Effector memory CD8-positive, alpha-beta T cell (primary cell): ENCODE data around the gene HS2ST1.
"Not testable (repeated sequence)": the region's sequence is repeated elsewhere in the genome, so short reads cannot be mapped to it uniquely, and the experiment has no call there.

Experiments
- ATAC-seq: fragments of 150-1000 bp; cut with Tn5 transposase; replicated peaks from 2 replicates; pipeline ENCODE4 v1.10.0; 2021; ENCODE audit warnings: mild to moderate bottlenecking, moderate library complexity
- DNase-seq, 3 experiments: peaks; one replicate each; pipeline ENCODE4 v3.0.0; 2021
- H3K27ac Mint-ChIP-seq, 2 donors: one replicate each; pipeline ENCODE4 v1.8.0; 2022; ENCODE audit warnings: mild to moderate bottlenecking in 2 of 2, mixed read lengths in 2 of 2, moderate library complexity in 2 of 2
- H3K27me3 Mint-ChIP-seq, 2 donors: one replicate each; pipeline ENCODE4 v1.8.0; 2022; ENCODE audit warnings: mixed read lengths in 2 of 2
- H3K36me3 Mint-ChIP-seq: one replicate; pipeline ENCODE4 v1.8.0; 2022; ENCODE audit warnings: mild to moderate bottlenecking, moderate library complexity, mixed read lengths; ENCODE audit not compliant: insufficient read depth
- H3K4me1 Mint-ChIP-seq, 2 donors: one replicate each; pipeline ENCODE4 v1.8.0; 2022; ENCODE audit warnings: low read depth in 2 of 2, mixed read lengths in 2 of 2
- H3K4me3 Mint-ChIP-seq, 2 donors: one replicate each; pipeline ENCODE4 v1.8.0; 2022; ENCODE audit warnings: mild to moderate bottlenecking in 2 of 2, mixed read lengths in 2 of 2, moderate library complexity in 2 of 2
- H3K9me3 Mint-ChIP-seq, 2 donors: one replicate each; pipeline ENCODE4 v1.8.0; 2022; ENCODE audit warnings: mixed read lengths in 2 of 2

Gene HS2ST1

GRCh38 chr1:86963841-86964240 is 49.4 kb downstream of the HS2ST1 start:
- not testable (repeated sequence) for H3K27ac Mint-ChIP-seq, DNase-seq, H3K4me3 Mint-ChIP-seq, H3K27me3 Mint-ChIP-seq, ATAC-seq, H3K4me1 Mint-ChIP-seq, H3K9me3 Mint-ChIP-seq, H3K36me3 Mint-ChIP-seq

- Mint-ChIP-seq H3K9me3 (no peaks in the 10 kb centered on the region), H3K4me3 (no peak overlapping the region), H3K4me1 (no peaks in the 10 kb centered on the region), H3K27me3 (no peaks in the 10 kb centered on the region), H3K27ac (no peak overlapping the region), H3K36me3 (no peaks in the 10 kb centered on the region)
- ATAC-seq, result no peak
- peak; percentile 4 to 18 (median 8) for DNase-seq
Measured at GRCh38 chr1:86965012-86965826, 50.8 kb downstream of the HS2ST1 start.

GRCh38 chr1:86965827-86966182 is 51.4 kb downstream of the HS2ST1 start:
- Mint-ChIP-seq H3K4me3 (no peak overlapping the region), H3K4me1 (no peaks in the 10 kb centered on the region), H3K27me3 (no peaks in the 10 kb centered on the region), H3K9me3 (no peaks in the 10 kb centered on the region), H3K36me3 (no peaks in the 10 kb centered on the region), H3K27ac (no peak overlapping the region)
- no peak for DNase-seq
- ATAC-seq, result no peak

GRCh38 chr1:86970938-86971337 is 56.5 kb downstream of the HS2ST1 start:
- H3K27ac Mint-ChIP-seq, result no peak overlapping the region
- H3K27me3 Mint-ChIP-seq, result no peaks in the 10 kb centered on the region
- peaks cover 0 to 3% of the 10 kb centered on the region in 2 donors for H3K4me1 Mint-ChIP-seq
- DNase-seq, result no peak
- ATAC-seq, result no peak
- no peaks in the 10 kb centered on the region for H3K36me3 Mint-ChIP-seq
- H3K9me3 Mint-ChIP-seq, result no peaks in the 10 kb centered on the region
- no peak overlapping the region for H3K4me3 Mint-ChIP-seq

- ATAC-seq (no peak), DNase-seq (no peak)
- Mint-ChIP-seq H3K27ac (no peak overlapping the region), H3K4me1 (peaks cover 2 to 3% of the 10 kb centered on the region in 2 donors), H3K36me3 (no peaks in the 10 kb centered on the region), H3K4me3 (peak overlapping the region; percentile 10 to 19), H3K27me3 (no peaks in the 10 kb centered on the region), H3K9me3 (no peaks in the 10 kb centered on the region)
Measured at GRCh38 chr1:86971778-86972177, 57.3 kb downstream of the HS2ST1 start.

- Mint-ChIP-seq H3K9me3 (no peaks in the 10 kb centered on the region), H3K4me3 (peak overlapping the region; percentile 10 to 19), H3K36me3 (no peaks in the 10 kb centered on the region)
Measured at GRCh38 chr1:86972262-86972661, 57.8 kb downstream of the HS2ST1 start.

GRCh38 chr1:86975993-86976550 is 61.6 kb downstream of the HS2ST1 start:
- ATAC-seq (no peak), DNase-seq (no peak)
- no peak overlapping the region for H3K4me3 Mint-ChIP-seq
- no peak overlapping the region for H3K27ac Mint-ChIP-seq
- H3K4me1 Mint-ChIP-seq, result peaks cover 3% of the 10 kb centered on the region in 2 donors
- H3K9me3 Mint-ChIP-seq, result no peaks in the 10 kb centered on the region
- H3K36me3 Mint-ChIP-seq, result no peaks in the 10 kb centered on the region
- no peaks in the 10 kb centered on the region for H3K27me3 Mint-ChIP-seq

More at GRCh38 chr1:86972262-86972661, 57.8 kb downstream of the HS2ST1 start:
- peaks cover 3% of the 10 kb centered on the region in 2 donors for H3K4me1 Mint-ChIP-seq
- ATAC-seq (no peak), DNase-seq (no peak)
- H3K27me3 Mint-ChIP-seq, result no peaks in the 10 kb centered on the region
- no peak overlapping the region for H3K27ac Mint-ChIP-seq

GRCh38 chr1:86976664-86977063 is 62.2 kb downstream of the HS2ST1 start:
- no peak for DNase-seq
- peaks cover 3% of the 10 kb centered on the region in 2 donors for H3K4me1 Mint-ChIP-seq
- H3K9me3 Mint-ChIP-seq, result no peaks in the 10 kb centered on the region
- no peak overlapping the region for H3K4me3 Mint-ChIP-seq
- no peak overlapping the region for H3K27ac Mint-ChIP-seq
- H3K36me3 Mint-ChIP-seq, result no peaks in the 10 kb centered on the region
- no peaks in the 10 kb centered on the region for H3K27me3 Mint-ChIP-seq
- ATAC-seq, result no peak

- no peaks in the 10 kb centered on the region for H3K9me3 Mint-ChIP-seq
- H3K36me3 Mint-ChIP-seq, result no peaks in the 10 kb centered on the region
- H3K27me3 Mint-ChIP-seq, result no peaks in the 10 kb centered on the region
- no peak for ATAC-seq
- no peak overlapping the region for H3K4me3 Mint-ChIP-seq
- no peak for DNase-seq
- peaks cover 2 to 6% of the 10 kb centered on the region in 2 donors for H3K4me1 Mint-ChIP-seq
- H3K27ac Mint-ChIP-seq, result no peak overlapping the region
Measured at GRCh38 chr1:86981482-86982213, 67.2 kb downstream of the HS2ST1 start.

- H3K27ac Mint-ChIP-seq, H3K36me3 Mint-ChIP-seq, H3K4me1 Mint-ChIP-seq, DNase-seq, ATAC-seq, H3K27me3 Mint-ChIP-seq, H3K9me3 Mint-ChIP-seq, H3K4me3 Mint-ChIP-seq: not testable (repeated sequence)
Measured at GRCh38 chr1:86983677-86984076, 69.2 kb downstream of the HS2ST1 start.

- Mint-ChIP-seq H3K9me3 (no peaks in the 10 kb centered on the region), H3K4me3 (no peak overlapping the region), H3K27me3 (no peaks in the 10 kb centered on the region), H3K36me3 (no peaks in the 10 kb centered on the region), H3K27ac (peak overlapping the region in 1 of 2 donors; percentile 25), H3K4me1 (peaks cover 2 to 6% of the 10 kb centered on the region in 2 donors)
- no peak for DNase-seq
- no peak for ATAC-seq
Measured at GRCh38 chr1:86987446-86987845, 73.0 kb downstream of the HS2ST1 start.

- no peak for DNase-seq
- Mint-ChIP-seq H3K4me3 (no peak overlapping the region), H3K9me3 (no peaks in the 10 kb centered on the region), H3K27me3 (no peaks in the 10 kb centered on the region), H3K4me1 (peaks cover 0 to 2% of the 10 kb centered on the region in 2 donors), H3K36me3 (no peaks in the 10 kb centered on the region), H3K27ac (no peak overlapping the region)
- no peak for ATAC-seq
Measured at GRCh38 chr1:86988835-86989234, 74.4 kb downstream of the HS2ST1 start.

- H3K27ac Mint-ChIP-seq, DNase-seq, ATAC-seq, H3K9me3 Mint-ChIP-seq, H3K36me3 Mint-ChIP-seq, H3K4me1 Mint-ChIP-seq, H3K4me3 Mint-ChIP-seq, H3K27me3 Mint-ChIP-seq: not testable (repeated sequence)
Measured at GRCh38 chr1:86989690-86990089, 75.3 kb downstream of the HS2ST1 start.

GRCh38 chr1:86990826-86991225 is 76.4 kb downstream of the HS2ST1 start:
- Mint-ChIP-seq H3K9me3 (no peaks in the 10 kb centered on the region), H3K27ac (no peak overlapping the region), H3K27me3 (no peaks in the 10 kb centered on the region), H3K36me3 (peaks cover 2% of the 10 kb centered on the region), H3K4me3 (no peak overlapping the region), H3K4me1 (peaks cover 0 to 2% of the 10 kb centered on the region in 2 donors)
- ATAC-seq (no peak), DNase-seq (no peak)
